GM23338 (cell line): ENCODE data around the gene ITGA8. TPM values are rescaled to one million over a fixed set of nuclear protein-coding genes. Genes with fewer than 3 reads are reported as not detected.

ENCODE experiments used
- ATAC-seq: fragments of 200-7000 bp; cut with Tn5 transposase; 3 replicates; pipeline ENCODE4 v1.9.1; 2020
- DNase-seq: peaks from one replicate; pipeline ENCODE4 v3.0.0-alpha.2; 2015; ENCODE audit warnings: low spot score
- H2AFZ ChIP-seq: fragments of 200-600 bp; sonication (generic); 2 replicates; pipeline ENCODE4 v1.8.0; 2016; ENCODE audit warnings: antibody characterized with exemption, mild to moderate bottlenecking, moderate library complexity
- H3F3A ChIP-seq: fragments of 200-600 bp; sonication (generic); replicated peaks from 2 replicates; pipeline ENCODE4 v1.8.0; 2017; ENCODE audit warnings: antibody characterized with exemption, mixed run types, low read depth
- H3K27ac ChIP-seq: fragments of 200-600 bp; sonication (generic); 2 replicates; pipeline ENCODE4 v1.6.1; 2016; ENCODE audit warnings: low read depth
- H3K27me3 ChIP-seq: fragments of 200-600 bp; sonication (generic); 2 replicates; pipeline ENCODE4 v1.8.0; 2016; ENCODE audit warnings: mild to moderate bottlenecking, mixed run types, moderate library complexity; ENCODE audit not compliant: insufficient read depth
- H3K36me3 ChIP-seq: fragments of 200-600 bp; sonication (generic); 2 replicates; pipeline ENCODE4 v1.8.0; 2016; ENCODE audit warnings: mild to moderate bottlenecking; ENCODE audit not compliant: insufficient read depth
- H3K4me1 ChIP-seq: fragments of 200-600 bp; sonication (generic); 2 replicates; pipeline ENCODE4 v1.8.0; 2016; ENCODE audit warnings: mild to moderate bottlenecking, moderate library complexity; ENCODE audit not compliant: insufficient read depth
- H3K4me2 ChIP-seq: fragments of 200-600 bp; sonication (generic); 2 replicates; pipeline ENCODE4 v1.7.1; 2017; ENCODE audit warnings: mixed run types
- H3K4me3 ChIP-seq: fragments of 200-600 bp; sonication (generic); 2 replicates; pipeline ENCODE4 v1.6.1; 2016; ENCODE audit warnings: mixed run types
- H3K79me2 ChIP-seq: fragments of 200-600 bp; sonication (generic); replicated peaks from 2 replicates; pipeline ENCODE4 v1.8.0; 2017; ENCODE audit warnings: mild to moderate bottlenecking; ENCODE audit not compliant: insufficient read depth
- H3K9me2 ChIP-seq: fragments of 200-600 bp; sonication (generic); 2 replicates; pipeline ENCODE4 v1.8.0; 2017; ENCODE audit not compliant: insufficient read depth
- H4K20me1 ChIP-seq: fragments of 200-600 bp; sonication (generic); replicated peaks from 2 replicates; pipeline ENCODE4 v1.8.0; 2017; ENCODE audit warnings: mild to moderate bottlenecking; ENCODE audit not compliant: insufficient read depth
- H3K27ac Mint-ChIP-seq: 2 replicates; pipeline ENCODE4 v1.8.0; 2020; ENCODE audit warnings: inconsistent platforms, mild to moderate bottlenecking, moderate library complexity, mixed read lengths
- H3K27me3 Mint-ChIP-seq: 3 replicates; pipeline ENCODE4 v1.8.0; 2022; ENCODE audit warnings: low read depth, mild to moderate bottlenecking, moderate library complexity, mixed read lengths, inconsistent platforms; ENCODE audit not compliant: insufficient read depth, poor library complexity
- H3K36me3 Mint-ChIP-seq: 3 replicates; pipeline ENCODE4 v1.8.0; 2021; ENCODE audit warnings: low read depth, mild to moderate bottlenecking, inconsistent platforms, moderate library complexity, mixed read lengths
- H3K4me1 Mint-ChIP-seq: 3 replicates; pipeline ENCODE4 v1.8.0; 2020; ENCODE audit warnings: mild to moderate bottlenecking, inconsistent platforms, mixed read lengths
- H3K4me3 Mint-ChIP-seq: 3 replicates; pipeline ENCODE4 v1.8.0; 2021; ENCODE audit warnings: moderate library complexity, mild to moderate bottlenecking, inconsistent platforms, mixed read lengths
- H3K9me3 Mint-ChIP-seq: 3 replicates; pipeline ENCODE4 v1.8.0; 2020; ENCODE audit warnings: moderate library complexity, mild to moderate bottlenecking, inconsistent platforms, mixed read lengths
- CREB1 ChIP-seq: fragments of 250-450 bp; sonication (Bioruptor Pico); IDR thresholded peaks from 2 replicates; pipeline ENCODE4 v1.5.0; 2020; ENCODE audit warnings: low read depth, mild to moderate bottlenecking, moderate library complexity
- CTCF ChIP-seq, 2 experiments: fragments of 200-600 bp in 1 of 2; sonication (generic) in 1 of 2; conservative IDR thresholded peaks; 2 replicates each; pipeline versions ENCODE4 v1.5.1 to v1.6.1; 2016 to 2017; ENCODE audit warnings: antibody characterized with exemption in 2 of 2, low read depth in 2 of 2, mild to moderate bottlenecking in 2 of 2, moderate library complexity in 1 of 2
- EZH2 ChIP-seq: fragments of 200-600 bp; sonication (generic); IDR thresholded peaks from one replicate; pipeline ENCODE4 v1.8.0; 2017; ENCODE audit warnings: antibody characterized with exemption, mild to moderate bottlenecking, low read depth; ENCODE audit not compliant: unreplicated experiment
- EZH2phosphoT487 ChIP-seq: fragments of 200-600 bp; sonication (generic); IDR thresholded peaks from one replicate; pipeline ENCODE4 v1.8.1; 2018; ENCODE audit warnings: antibody characterized with exemption; ENCODE audit not compliant: unreplicated experiment
- JUNB ChIP-seq: IDR thresholded peaks from one replicate; pipeline ENCODE4 v1.6.1; 2016; ENCODE audit warnings: antibody characterized with exemption; ENCODE audit not compliant: unreplicated experiment
- POLR2AphosphoS5 ChIP-seq: IDR thresholded peaks from 2 replicates; pipeline ENCODE4 v1.6.1; 2016; ENCODE audit warnings: antibody characterized with exemption, low read depth
- STAT1 ChIP-seq: IDR thresholded peaks from one replicate; pipeline ENCODE4 v1.6.1; 2016; ENCODE audit warnings: antibody characterized with exemption; ENCODE audit not compliant: unreplicated experiment
- ZNF114 ChIP-seq: fragments of 250-450 bp; sonication (Bioruptor Pico); IDR thresholded peaks from 2 replicates; pipeline ENCODE4 v1.5.0; 2020; ENCODE audit warnings: mild to moderate bottlenecking, moderate library complexity
- ZNF331 ChIP-seq: fragments of 250-450 bp; sonication (Bioruptor Pico); IDR thresholded peaks from 2 replicates; pipeline ENCODE4 v1.5.0; 2020; ENCODE audit warnings: low read depth, mild to moderate bottlenecking, moderate library complexity
- polyA plus RNA-seq: library from polyadenylated mRNA; unstranded; fragments of >200 nt; fragmentation: Nextera tagmentation; extraction: Ambion mirVana; gene quantifications from 2 replicates; pipeline ENCODE4 v1.2.1, GENCODE V29; 2016
- total RNA-seq: library from RNA; depleted of rRNA; stranded (reverse); fragments of >200 nt; shearing (Covaris generic); gene quantifications from 2 replicates; pipeline ENCODE4 v1.2.3, GENCODE V29; 2014
- TF ChIP-seq, protein P1 (sequence below): fragments of 250-450 bp; sonication (Bioruptor Pico); IDR thresholded peaks from 2 replicates; pipeline ENCODE4 v1.5.0; 2020; ENCODE audit warnings: mild to moderate bottlenecking, moderate library complexity
- TF ChIP-seq, protein P2 (sequence below): IDR thresholded peaks from 2 replicates; pipeline ENCODE4 v1.6.1; 2016; ENCODE audit warnings: antibody characterized with exemption

The ITGA8 gene
- total and polyA plus RNA-seq, 2 experiments from 2014 or later = not detected

DNA sequence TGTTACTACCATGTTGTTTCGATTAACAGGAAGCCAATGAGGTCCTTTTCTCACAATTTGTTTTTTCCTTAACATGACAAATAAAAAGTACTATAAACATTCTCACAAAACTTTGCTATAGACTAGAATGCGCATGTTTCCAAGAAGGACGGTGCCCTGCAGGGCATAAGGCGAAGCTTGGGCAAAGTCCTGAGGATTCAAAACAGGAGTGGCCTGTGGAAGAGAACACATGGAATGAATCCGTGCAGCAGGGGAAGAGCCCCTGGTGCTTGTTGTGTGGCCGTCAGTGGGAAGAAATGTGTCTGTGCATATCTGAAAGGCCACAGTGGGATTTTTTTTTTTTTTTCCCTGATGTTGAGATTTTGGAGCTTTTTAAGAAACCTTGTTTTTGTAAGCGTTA lies 67.6 kb downstream of the ITGA8 start:
- H3K4me2 ChIP-seq = no peak overlapping the region
- no peaks in the 10 kb centered on the region for H3K79me2 ChIP-seq
- Mint-ChIP-seq H3K9me3 (no peaks in the 10 kb centered on the region), H3K4me1 (no peaks in the 10 kb centered on the region), H3K36me3 (no peaks in the 10 kb centered on the region), H3K27ac (no peak overlapping the region), H3K4me3 (no peak overlapping the region), H3K27me3 (peaks cover 5% of the 10 kb centered on the region)
- H3K4me3 ChIP-seq = no peak overlapping the region
- H4K20me1 ChIP-seq = no peaks in the 10 kb centered on the region
- no peak for TF ChIP-seq ZNF331 (CRISPR knock-in tag)
- no peak for TF ChIP-seq ZNF114 (CRISPR knock-in tag)
- no peak for TF ChIP-seq EZH2
- no peak for TF ChIP-seq CREB1 (CRISPR knock-in tag)
- no peaks in the 10 kb centered on the region for H3K36me3 ChIP-seq
- no peaks in the 10 kb centered on the region for H3K9me2 ChIP-seq
- no peaks in the 10 kb centered on the region for H3K27me3 ChIP-seq
- no peak overlapping the region for H2AFZ ChIP-seq
- no peak for ATAC-seq
- H3K27ac ChIP-seq = no peak overlapping the region
- H3K4me1 ChIP-seq = 0 out of 2 replicates have a peak, but pooled peaks cover 4% of the 10 kb centered on the region
- H3F3A ChIP-seq = no peaks in the 10 kb centered on the region
- no peak for DNase-seq

DNA sequence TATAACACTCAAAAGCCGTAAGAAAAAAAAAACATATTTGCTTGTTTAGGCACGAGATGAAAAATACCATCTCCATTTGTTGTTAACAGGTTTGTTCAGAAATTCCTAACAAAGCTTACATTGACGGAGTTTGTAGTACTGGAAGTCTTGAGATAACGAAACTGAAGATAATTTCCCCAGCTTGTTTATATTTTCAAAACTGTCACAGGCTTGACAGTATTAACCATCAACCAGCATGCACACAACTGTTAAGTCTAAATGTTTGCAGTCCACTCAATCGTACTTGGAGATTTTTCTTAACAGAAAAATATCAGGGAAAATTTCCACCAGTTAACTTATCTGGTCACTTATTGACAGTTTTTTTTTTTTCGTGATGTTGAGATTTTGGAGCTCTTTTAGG lies 68.5 kb downstream of the ITGA8 start:
- no peak overlapping the region for H3K27ac ChIP-seq
- ATAC-seq (no peak), DNase-seq (no peak)
- H3K4me1 ChIP-seq = 0 out of 2 replicates have a peak, but pooled peaks cover 4% of the 10 kb centered on the region
- no peak overlapping the region for H3K4me3 ChIP-seq
- Mint-ChIP-seq H3K9me3 (no peaks in the 10 kb centered on the region), H3K4me1 (no peaks in the 10 kb centered on the region), H3K27ac (no peak overlapping the region), H3K4me3 (no peak overlapping the region), H3K36me3 (no peaks in the 10 kb centered on the region), H3K27me3 (peaks cover 3% of the 10 kb centered on the region)
- no peaks in the 10 kb centered on the region for H3K27me3 ChIP-seq
- H3K4me2 ChIP-seq = no peak overlapping the region
- no peaks in the 10 kb centered on the region for H3K79me2 ChIP-seq
- H3K36me3 ChIP-seq = no peaks in the 10 kb centered on the region
- no peaks in the 10 kb centered on the region for H3F3A ChIP-seq
- no peaks in the 10 kb centered on the region for H3K9me2 ChIP-seq
- H2AFZ ChIP-seq = no peak overlapping the region
- no peaks in the 10 kb centered on the region for H4K20me1 ChIP-seq
- no peak for TF ChIP-seq ZNF331 (CRISPR knock-in tag)
- TF ChIP-seq CREB1 (CRISPR knock-in tag) = no peak
- TF ChIP-seq JUNB = no peak
- no peak for TF ChIP-seq POLR2AphosphoS5
- TF ChIP-seq STAT1 = no peak
- TF ChIP-seq, protein P1, sequence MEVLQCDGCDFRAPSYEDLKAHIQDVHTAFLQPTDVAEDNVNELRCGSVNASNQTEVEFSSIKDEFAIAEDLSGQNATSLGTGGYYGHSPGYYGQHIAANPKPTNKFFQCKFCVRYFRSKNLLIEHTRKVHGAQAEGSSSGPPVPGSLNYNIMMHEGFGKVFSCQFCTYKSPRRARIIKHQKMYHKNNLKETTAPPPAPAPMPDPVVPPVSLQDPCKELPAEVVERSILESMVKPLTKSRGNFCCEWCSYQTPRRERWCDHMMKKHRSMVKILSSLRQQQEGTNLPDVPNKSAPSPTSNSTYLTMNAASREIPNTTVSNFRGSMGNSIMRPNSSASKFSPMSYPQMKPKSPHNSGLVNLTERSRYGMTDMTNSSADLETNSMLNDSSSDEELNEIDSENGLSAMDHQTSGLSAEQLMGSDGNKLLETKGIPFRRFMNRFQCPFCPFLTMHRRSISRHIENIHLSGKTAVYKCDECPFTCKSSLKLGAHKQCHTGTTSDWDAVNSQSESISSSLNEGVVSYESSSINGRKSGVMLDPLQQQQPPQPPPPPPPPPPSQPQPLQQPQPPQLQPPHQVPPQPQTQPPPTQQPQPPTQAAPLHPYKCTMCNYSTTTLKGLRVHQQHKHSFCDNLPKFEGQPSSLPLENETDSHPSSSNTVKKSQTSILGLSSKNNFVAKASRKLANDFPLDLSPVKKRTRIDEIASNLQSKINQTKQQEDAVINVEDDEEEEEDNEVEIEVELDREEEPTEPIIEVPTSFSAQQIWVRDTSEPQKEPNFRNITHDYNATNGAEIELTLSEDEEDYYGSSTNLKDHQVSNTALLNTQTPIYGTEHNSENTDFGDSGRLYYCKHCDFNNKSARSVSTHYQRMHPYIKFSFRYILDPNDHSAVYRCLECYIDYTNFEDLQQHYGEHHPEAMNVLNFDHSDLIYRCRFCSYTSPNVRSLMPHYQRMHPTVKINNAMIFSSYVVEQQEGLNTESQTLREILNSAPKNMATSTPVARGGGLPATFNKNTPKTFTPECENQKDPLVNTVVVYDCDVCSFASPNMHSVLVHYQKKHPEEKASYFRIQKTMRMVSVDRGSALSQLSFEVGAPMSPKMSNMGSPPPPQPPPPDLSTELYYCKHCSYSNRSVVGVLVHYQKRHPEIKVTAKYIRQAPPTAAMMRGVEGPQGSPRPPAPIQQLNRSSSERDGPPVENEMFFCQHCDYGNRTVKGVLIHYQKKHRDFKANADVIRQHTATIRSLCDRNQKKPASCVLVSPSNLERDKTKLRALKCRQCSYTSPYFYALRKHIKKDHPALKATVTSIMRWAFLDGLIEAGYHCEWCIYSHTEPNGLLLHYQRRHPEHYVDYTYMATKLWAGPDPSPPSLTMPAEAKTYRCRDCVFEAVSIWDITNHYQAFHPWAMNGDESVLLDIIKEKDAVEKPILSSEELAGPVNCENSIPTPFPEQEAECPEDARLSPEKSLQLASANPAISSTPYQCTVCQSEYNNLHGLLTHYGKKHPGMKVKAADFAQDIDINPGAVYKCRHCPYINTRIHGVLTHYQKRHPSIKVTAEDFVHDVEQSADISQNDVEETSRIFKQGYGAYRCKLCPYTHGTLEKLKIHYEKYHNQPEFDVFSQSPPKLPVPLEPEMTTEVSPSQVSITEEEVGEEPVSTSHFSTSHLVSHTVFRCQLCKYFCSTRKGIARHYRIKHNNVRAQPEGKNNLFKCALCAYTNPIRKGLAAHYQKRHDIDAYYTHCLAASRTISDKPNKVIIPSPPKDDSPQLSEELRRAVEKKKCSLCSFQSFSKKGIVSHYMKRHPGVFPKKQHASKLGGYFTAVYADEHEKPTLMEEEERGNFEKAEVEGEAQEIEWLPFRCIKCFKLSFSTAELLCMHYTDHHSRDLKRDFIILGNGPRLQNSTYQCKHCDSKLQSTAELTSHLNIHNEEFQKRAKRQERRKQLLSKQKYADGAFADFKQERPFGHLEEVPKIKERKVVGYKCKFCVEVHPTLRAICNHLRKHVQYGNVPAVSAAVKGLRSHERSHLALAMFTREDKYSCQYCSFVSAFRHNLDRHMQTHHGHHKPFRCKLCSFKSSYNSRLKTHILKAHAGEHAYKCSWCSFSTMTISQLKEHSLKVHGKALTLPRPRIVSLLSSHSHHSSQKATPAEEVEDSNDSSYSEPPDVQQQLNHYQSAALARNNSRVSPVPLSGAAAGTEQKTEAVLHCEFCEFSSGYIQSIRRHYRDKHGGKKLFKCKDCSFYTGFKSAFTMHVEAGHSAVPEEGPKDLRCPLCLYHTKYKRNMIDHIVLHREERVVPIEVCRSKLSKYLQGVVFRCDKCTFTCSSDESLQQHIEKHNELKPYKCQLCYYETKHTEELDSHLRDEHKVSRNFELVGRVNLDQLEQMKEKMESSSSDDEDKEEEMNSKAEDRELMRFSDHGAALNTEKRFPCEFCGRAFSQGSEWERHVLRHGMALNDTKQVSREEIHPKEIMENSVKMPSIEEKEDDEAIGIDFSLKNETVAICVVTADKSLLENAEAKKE = no peak
- no peak for TF ChIP-seq EZH2phosphoT487
- TF ChIP-seq CTCF (conservative IDR thresholded peaks at IDR 0.05; ENCODE audit: low read depth in 2 of 2) = no peak
- TF ChIP-seq, protein P2, sequence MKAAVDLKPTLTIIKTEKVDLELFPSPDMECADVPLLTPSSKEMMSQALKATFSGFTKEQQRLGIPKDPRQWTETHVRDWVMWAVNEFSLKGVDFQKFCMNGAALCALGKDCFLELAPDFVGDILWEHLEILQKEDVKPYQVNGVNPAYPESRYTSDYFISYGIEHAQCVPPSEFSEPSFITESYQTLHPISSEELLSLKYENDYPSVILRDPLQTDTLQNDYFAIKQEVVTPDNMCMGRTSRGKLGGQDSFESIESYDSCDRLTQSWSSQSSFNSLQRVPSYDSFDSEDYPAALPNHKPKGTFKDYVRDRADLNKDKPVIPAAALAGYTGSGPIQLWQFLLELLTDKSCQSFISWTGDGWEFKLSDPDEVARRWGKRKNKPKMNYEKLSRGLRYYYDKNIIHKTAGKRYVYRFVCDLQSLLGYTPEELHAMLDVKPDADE = no peak
